ENCODE data around the gene OGDH.

Gene OGDH

GRCh38 chr7:44569959-44570358 lies 36.5 kb upstream of the OGDH start:
- peaks cover 58% of the 10 kb centered on the region for H3K79me2 ChIP-seq (ENCODE audit: control insufficient read depth, low read length)
- peaks cover 92% of the 10 kb centered on the region for H3K36me3 ChIP-seq (ENCODE audit: control insufficient read depth, low read length)
- H3K9me3 ChIP-seq (ENCODE audit: control insufficient read depth, insufficient read depth, low read length) = no peaks in the 10 kb centered on the region
- peaks cover 13% of the 10 kb centered on the region for H3F3A ChIP-seq (ENCODE audit: control insufficient read depth, insufficient read depth)
- H3K4me1 ChIP-seq (ENCODE audit: control insufficient read depth, low read length) = peaks cover 18% of the 10 kb centered on the region
- no peaks in the 10 kb centered on the region for H3K27me3 ChIP-seq (ENCODE audit: control insufficient read depth, low read length)
- H3K27ac ChIP-seq (ENCODE audit: low read depth, low read length) = no peak overlapping the region
- peaks cover 5% of the 10 kb centered on the region; the same call in 1 of the 2 replicates for H4K20me1 ChIP-seq (ENCODE audit: control insufficient read depth, insufficient read depth, low read depth, low read length)
- H3K4me2 ChIP-seq (ENCODE audit: low read length) = no peak overlapping the region
- no peaks in the 10 kb centered on the region for H3K9me2 ChIP-seq (replicated peaks; ENCODE audit: control insufficient read depth, low read length)
- TF ChIP-seq CTCF (IDR thresholded peaks at IDR 0.05; ENCODE audit: low read depth, low read length, poor library complexity, severe bottlenecking) (no peak), EZH2phosphoT487 (IDR thresholded peaks at IDR 0.05; ENCODE audit: borderline replicate concordance, low read length) (no peak)
- H3K4me3 ChIP-seq (ENCODE audit: low read length) = no peak overlapping the region

GRCh38 chr7:44572771-44573170 lies 33.7 kb upstream of the OGDH start:
- Histone ChIP-seq H3K79me2 (ENCODE audit: control insufficient read depth, low read length) (peaks cover 60% of the 10 kb centered on the region), H3K4me1 (ENCODE audit: control insufficient read depth, low read length) (peaks cover 22% of the 10 kb centered on the region), H3K27me3 (ENCODE audit: control insufficient read depth, low read length) (no peaks in the 10 kb centered on the region), H3K9me2 (replicated peaks; ENCODE audit: control insufficient read depth, low read length) (no peaks in the 10 kb centered on the region), H3K36me3 (ENCODE audit: control insufficient read depth, low read length) (peaks cover 82% of the 10 kb centered on the region), H3K27ac (ENCODE audit: low read depth, low read length) (peak overlapping the region; percentile 47; the same call in 1 of the 2 replicates), H3K4me2 (ENCODE audit: low read length) (peak overlapping the region; percentile 77), H4K20me1 (ENCODE audit: control insufficient read depth, insufficient read depth, low read depth, low read length) (no peaks in the 10 kb centered on the region), H3F3A (ENCODE audit: control insufficient read depth, insufficient read depth) (peaks cover 12% of the 10 kb centered on the region), H3K4me3 (ENCODE audit: low read length) (peak overlapping the region; percentile 92), H3K9me3 (ENCODE audit: control insufficient read depth, insufficient read depth, low read length) (no peaks in the 10 kb centered on the region)
- TF ChIP-seq CTCF (IDR thresholded peaks at IDR 0.05; ENCODE audit: low read depth, low read length, poor library complexity, severe bottlenecking) = no peak
- no peak for TF ChIP-seq EZH2phosphoT487 (IDR thresholded peaks at IDR 0.05; ENCODE audit: borderline replicate concordance, low read length)

GRCh38 chr7:44573464-44574286 lies 32.8 kb upstream of the OGDH start, which contains the start of gene DDX56:
DDX56 (minus strand) TSS chr7:44573908; CDS start chr7:44573895, 13 bp downstream.
- Histone ChIP-seq H3K9me3 (ENCODE audit: control insufficient read depth, insufficient read depth, low read length) (no peaks in the 10 kb centered on the region), H3F3A (ENCODE audit: control insufficient read depth, insufficient read depth) (peaks cover 12% of the 10 kb centered on the region), H3K27me3 (ENCODE audit: control insufficient read depth, low read length) (no peaks in the 10 kb centered on the region), H3K4me1 (ENCODE audit: control insufficient read depth, low read length) (peaks cover 22% of the 10 kb centered on the region), H3K27ac (ENCODE audit: low read depth, low read length) (peak within 1 kb of the TSS; percentile 47), H3K4me2 (ENCODE audit: low read length) (peak within 1 kb of the TSS; percentile 77), H4K20me1 (ENCODE audit: control insufficient read depth, insufficient read depth, low read depth, low read length) (no peaks in the 10 kb centered on the region), H3K79me2 (ENCODE audit: control insufficient read depth, low read length) (peaks cover 67% of the 10 kb centered on the region), H3K36me3 (ENCODE audit: control insufficient read depth, low read length) (peaks cover 81% of the 10 kb centered on the region), H3K9me2 (replicated peaks; ENCODE audit: control insufficient read depth, low read length) (no peaks in the 10 kb centered on the region), H3K4me3 (ENCODE audit: low read length) (peak within 1 kb of the TSS; percentile 92)
- no peak for TF ChIP-seq CTCF (IDR thresholded peaks at IDR 0.05; ENCODE audit: low read depth, low read length, poor library complexity, severe bottlenecking)

Measured in DOHH2 (cell line).